ENCODE measurements around the gene MYO3A. TPM values are rescaled to one million over a fixed set of nuclear protein-coding genes. Genes with fewer than 3 reads are reported as not detected.

The MYO3A gene
- total and polyA plus RNA-seq, 2 donors (not counting 3 experiments of a cell fraction or from before 2014, with no cell fraction given): not detected

GRCh38 chr10:26172131-26172530, 238.1 kb downstream of the MYO3A start:
- Histone ChIP-seq H4K20me1 (replicated peaks; ENCODE audit: control insufficient read depth, extremely low read depth, insufficient read depth, low read length) (no peaks in the 10 kb centered on the region), H3K27ac (ENCODE audit: insufficient read depth, low read depth, low read length) (no peak overlapping the region), H3K9me1 (replicated peaks; ENCODE audit: control insufficient read depth, extremely low read depth, insufficient read depth, low read length) (no peaks in the 10 kb centered on the region), H3K9me3 (replicated peaks; ENCODE audit: control insufficient read depth, insufficient read depth, low read length) (peaks cover 4% of the 10 kb centered on the region), H3K4me3 (replicated peaks in 1 of 3; ENCODE audit: insufficient read depth in 1 of 3, low read depth in 1 of 3, low read length in 3 of 3) (no peak overlapping the region), H3K27me3 (ENCODE audit: control insufficient read depth in 2 of 2, insufficient read depth in 2 of 2, low read length in 2 of 2) (no peaks in the 10 kb centered on the region), H3K9ac (replicated peaks; ENCODE audit: extremely low read depth, insufficient read depth, low read length) (no peak overlapping the region), H3K79me2 (ENCODE audit: control insufficient read depth, insufficient read depth, low read length) (no peaks in the 10 kb centered on the region), H3K4me2 (ENCODE audit: insufficient read depth, low read length) (no peak overlapping the region), H3K36me3 (ENCODE audit: control insufficient read depth in 2 of 2, extremely low read depth in 1 of 2, insufficient read depth in 2 of 2, low read length in 2 of 2) (no peaks in the 10 kb centered on the region), H2AFZ (ENCODE audit: low read depth, low read length) (no peak overlapping the region), H3K4me1 (ENCODE audit: control insufficient read depth, extremely low read depth, insufficient read depth, low read length) (no peaks in the 10 kb centered on the region)
- no peak for FAIRE-seq
- ChIA-PET POLR2A (no interaction called here), CTCF (no interaction called here)
- BruUV-seq (replicated peaks): no TSS peak
- dilution Hi-C loops (cut with MboI; ENCODE audit: extremely low pct_ligation_motif_present, low sequenced_read_pairs) (no loop called here), intact Hi-C loops (cut with micrococcal nuclease) (no loop called here)
- no peak for TF ChIP-seq POLR2AphosphoS5 (IDR thresholded peaks at IDR 0.05; ENCODE audit: insufficient read depth, low read depth, low read length)
- no peak for TF ChIP-seq GATA2 (IDR thresholded peaks at IDR 0.05; ENCODE audit: insufficient read depth, insufficient read length, low read depth, low read length)
- TF ChIP-seq, protein P1, sequence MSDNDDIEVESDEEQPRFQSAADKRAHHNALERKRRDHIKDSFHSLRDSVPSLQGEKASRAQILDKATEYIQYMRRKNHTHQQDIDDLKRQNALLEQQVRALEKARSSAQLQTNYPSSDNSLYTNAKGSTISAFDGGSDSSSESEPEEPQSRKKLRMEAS (IDR thresholded peaks at IDR 0.05; ENCODE audit: insufficient read depth, insufficient read length): no peak
- no peak for TF ChIP-seq POLR2A (IDR thresholded peaks at IDR 0.05; ENCODE audit: low read depth, low read length)
- TF ChIP-seq, protein P2, sequence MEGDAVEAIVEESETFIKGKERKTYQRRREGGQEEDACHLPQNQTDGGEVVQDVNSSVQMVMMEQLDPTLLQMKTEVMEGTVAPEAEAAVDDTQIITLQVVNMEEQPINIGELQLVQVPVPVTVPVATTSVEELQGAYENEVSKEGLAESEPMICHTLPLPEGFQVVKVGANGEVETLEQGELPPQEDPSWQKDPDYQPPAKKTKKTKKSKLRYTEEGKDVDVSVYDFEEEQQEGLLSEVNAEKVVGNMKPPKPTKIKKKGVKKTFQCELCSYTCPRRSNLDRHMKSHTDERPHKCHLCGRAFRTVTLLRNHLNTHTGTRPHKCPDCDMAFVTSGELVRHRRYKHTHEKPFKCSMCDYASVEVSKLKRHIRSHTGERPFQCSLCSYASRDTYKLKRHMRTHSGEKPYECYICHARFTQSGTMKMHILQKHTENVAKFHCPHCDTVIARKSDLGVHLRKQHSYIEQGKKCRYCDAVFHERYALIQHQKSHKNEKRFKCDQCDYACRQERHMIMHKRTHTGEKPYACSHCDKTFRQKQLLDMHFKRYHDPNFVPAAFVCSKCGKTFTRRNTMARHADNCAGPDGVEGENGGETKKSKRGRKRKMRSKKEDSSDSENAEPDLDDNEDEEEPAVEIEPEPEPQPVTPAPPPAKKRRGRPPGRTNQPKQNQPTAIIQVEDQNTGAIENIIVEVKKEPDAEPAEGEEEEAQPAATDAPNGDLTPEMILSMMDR (IDR thresholded peaks at IDR 0.05; ENCODE audit: extremely low read depth in 1 of 2, insufficient read depth in 1 of 2, low read depth in 1 of 2, low read length in 2 of 2): no peak
- TF ChIP-seq EZH2 (IDR thresholded peaks at IDR 0.05; ENCODE audit: borderline replicate concordance, low read depth, low read length, severe bottlenecking): no peak
- no peak for TF ChIP-seq JUN (IDR thresholded peaks at IDR 0.05; ENCODE audit: borderline replicate concordance, insufficient read depth, insufficient read length, low read depth)
- no peak for TF ChIP-seq MYC (IDR thresholded peaks at IDR 0.05; ENCODE audit: low read depth, low read length)
- no peak for TF ChIP-seq FOS (IDR thresholded peaks at IDR 0.05; ENCODE audit: borderline replicate concordance, insufficient read depth, low read length)
- DNase-seq (ENCODE audit: low read depth, low spot score): no peak

Data from endothelial cell of umbilical vein (primary cell).